ENCODE data around the gene ZGLP1. TPM values are rescaled to one million over a fixed set of nuclear protein-coding genes. Genes with fewer than 3 reads are reported as not detected.

ZGLP1 gene
- total and polyA plus RNA-seq, 2 of the 13 experiments (the other 11 are each of a cell fraction or from before 2014, with no cell fraction given) = 2.4 to 3.0 TPM

DNA sequence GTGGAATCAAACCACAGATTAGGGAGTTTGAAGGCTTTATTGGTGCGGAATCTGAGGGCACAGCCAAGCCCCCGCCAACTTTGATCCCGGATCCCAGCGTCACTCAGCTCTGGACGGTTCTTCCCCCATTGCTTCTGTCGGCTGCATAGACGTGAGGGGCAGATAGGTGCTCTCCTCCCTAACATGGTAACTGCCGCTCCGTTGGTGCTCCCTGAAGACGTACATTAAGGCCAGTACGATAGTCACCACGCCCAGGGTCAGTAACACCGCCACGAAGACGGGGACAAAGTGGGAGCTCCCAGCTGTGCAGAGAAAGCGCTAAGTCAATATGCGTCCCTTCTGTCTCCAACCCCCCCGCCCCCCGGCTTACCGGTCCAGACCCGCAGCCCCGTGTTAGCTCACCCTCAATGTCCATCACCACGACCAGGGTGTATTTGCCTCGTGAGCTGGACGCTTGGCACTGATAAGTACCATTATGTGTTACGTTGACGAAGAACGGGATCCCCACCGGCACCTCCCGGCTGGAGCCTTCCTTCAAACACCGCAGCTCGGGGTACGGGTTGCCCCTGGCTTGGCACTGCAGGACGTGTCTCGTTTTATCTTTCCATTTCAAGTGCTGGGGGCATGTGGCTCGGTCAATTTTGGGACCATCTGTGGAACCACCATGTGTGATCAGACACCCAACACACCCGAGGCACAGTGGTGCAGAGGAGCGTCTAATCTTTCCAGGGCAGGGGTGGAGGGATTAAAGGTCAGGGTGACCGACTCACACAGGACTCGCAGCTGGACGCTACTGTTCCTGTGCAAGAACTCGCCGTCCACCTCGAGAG, 24.4 kb upstream of the ZGLP1 start (continued):
- TF ChIP-seq ZNF563 (CRISPR knock-in tag; IDR thresholded peaks at IDR 0.05) (peak; percentile 15; the same call in 1 of the 2 replicates), NCOA2 (CRISPR knock-in tag; IDR thresholded peaks at IDR 0.05) (no peak), SMARCE1 (IDR thresholded peaks at IDR 0.05; ENCODE audit: borderline replicate concordance) (no peak), ZSCAN21 (CRISPR knock-in tag; IDR thresholded peaks at IDR 0.05; ENCODE audit: borderline replicate concordance) (0 out of 2 replicates have a peak, but pooled peaks have one; percentile 27), MEIS2 (CRISPR knock-in tag; IDR thresholded peaks at IDR 0.05) (0 out of 2 replicates have a peak, but pooled peaks have one; percentile 2), ZMAT3 (CRISPR knock-in tag; conservative IDR thresholded peaks at IDR 0.05) (0 out of 2 replicates have a peak, but pooled peaks have one; percentile 10), ZFP90 (CRISPR knock-in tag; IDR thresholded peaks at IDR 0.05; ENCODE audit: borderline replicate concordance) (0 out of 2 replicates have a peak, but pooled peaks have one; percentile 3), ZNF724P (CRISPR knock-in tag; IDR thresholded peaks at IDR 0.05; ENCODE audit: borderline replicate concordance) (0 out of 2 replicates have a peak, but pooled peaks have one; percentile 23), GZF1 (CRISPR knock-in tag; IDR thresholded peaks at IDR 0.05) (no peak), ZNF660 (CRISPR knock-in tag; IDR thresholded peaks at IDR 0.05; ENCODE audit: borderline replicate concordance, low read depth) (no peak), ZNF17 (CRISPR knock-in tag; IDR thresholded peaks at IDR 0.05) (no peak), ZNF780A (CRISPR knock-in tag; IDR thresholded peaks at IDR 0.05) (no peak; the same call in 1 of the 2 replicates), HNF4G (IDR thresholded peaks at IDR 0.05; ENCODE audit: borderline replicate concordance, low read depth, low read length) (peak; percentile 38; the same call in 1 of the 2 replicates), HNF4G (CRISPR knock-in tag; IDR thresholded peaks at IDR 0.05; ENCODE audit: borderline replicate concordance, low read depth) (no peak; the same call in 1 of the 2 replicates), RBM22 (optimal IDR thresholded peaks at IDR 0.05; ENCODE audit: low read length) (peak; percentile 4), NR2F6 (IDR thresholded peaks at IDR 0.05) (0 out of 2 replicates have a peak, but pooled peaks have one; percentile 40), NR2F6 (CRISPR knock-in tag; IDR thresholded peaks at IDR 0.05) (no peak), NRL (CRISPR knock-in tag; IDR thresholded peaks at IDR 0.05; ENCODE audit: borderline replicate concordance) (0 out of 2 replicates have a peak, but pooled peaks have one; percentile 4), ZBTB39 (CRISPR knock-in tag; IDR thresholded peaks at IDR 0.05) (0 out of 2 replicates have a peak, but pooled peaks have one; percentile 5), SUZ12 (IDR thresholded peaks at IDR 0.05; ENCODE audit: low read depth, low read length) (no peak), ZMYM4 (CRISPR knock-in tag; IDR thresholded peaks at IDR 0.05) (peak; percentile 4; the same call in 1 of the 2 replicates), ZNF569 (CRISPR knock-in tag; IDR thresholded peaks at IDR 0.05; ENCODE audit: borderline replicate concordance) (0 out of 2 replicates have a peak, but pooled peaks have one; percentile 26), ZNF263 (CRISPR knock-in tag; IDR thresholded peaks at IDR 0.05) (peak; percentile 96)
- TF ChIP-seq, protein P1, sequence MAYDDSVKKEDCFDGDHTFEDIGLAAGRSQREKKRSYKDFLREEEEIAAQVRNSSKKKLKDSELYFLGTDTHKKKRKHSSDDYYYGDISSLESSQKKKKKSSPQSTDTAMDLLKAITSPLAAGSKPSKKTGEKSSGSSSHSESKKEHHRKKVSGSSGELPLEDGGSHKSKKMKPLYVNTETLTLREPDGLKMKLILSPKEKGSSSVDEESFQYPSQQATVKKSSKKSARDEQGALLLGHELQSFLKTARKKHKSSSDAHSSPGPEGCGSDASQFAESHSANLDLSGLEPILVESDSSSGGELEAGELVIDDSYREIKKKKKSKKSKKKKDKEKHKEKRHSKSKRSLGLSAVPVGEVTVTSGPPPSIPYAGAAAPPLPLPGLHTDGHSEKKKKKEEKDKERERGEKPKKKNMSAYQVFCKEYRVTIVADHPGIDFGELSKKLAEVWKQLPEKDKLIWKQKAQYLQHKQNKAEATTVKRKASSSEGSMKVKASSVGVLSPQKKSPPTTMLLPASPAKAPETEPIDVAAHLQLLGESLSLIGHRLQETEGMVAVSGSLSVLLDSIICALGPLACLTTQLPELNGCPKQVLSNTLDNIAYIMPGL (CRISPR knock-in tag; IDR thresholded peaks at IDR 0.05; ENCODE audit: borderline replicate concordance in 1 of 2, low read depth in 1 of 2) = 0 out of 4 replicates have a peak, but pooled peaks of 1 of the 2 experiments have one; percentile 6
- TF ChIP-seq, protein P2, sequence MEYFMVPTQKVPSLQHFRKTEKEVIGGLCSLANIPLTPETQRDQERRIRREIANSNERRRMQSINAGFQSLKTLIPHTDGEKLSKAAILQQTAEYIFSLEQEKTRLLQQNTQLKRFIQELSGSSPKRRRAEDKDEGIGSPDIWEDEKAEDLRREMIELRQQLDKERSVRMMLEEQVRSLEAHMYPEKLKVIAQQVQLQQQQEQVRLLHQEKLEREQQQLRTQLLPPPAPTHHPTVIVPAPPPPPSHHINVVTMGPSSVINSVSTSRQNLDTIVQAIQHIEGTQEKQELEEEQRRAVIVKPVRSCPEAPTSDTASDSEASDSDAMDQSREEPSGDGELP (IDR thresholded peaks at IDR 0.05; ENCODE audit: borderline replicate concordance, low read depth) = 0 out of 2 replicates have a peak, but pooled peaks have one; percentile 5

Measured in HepG2 (cell line).